ENCODE data around the gene LEPR.

DNA sequence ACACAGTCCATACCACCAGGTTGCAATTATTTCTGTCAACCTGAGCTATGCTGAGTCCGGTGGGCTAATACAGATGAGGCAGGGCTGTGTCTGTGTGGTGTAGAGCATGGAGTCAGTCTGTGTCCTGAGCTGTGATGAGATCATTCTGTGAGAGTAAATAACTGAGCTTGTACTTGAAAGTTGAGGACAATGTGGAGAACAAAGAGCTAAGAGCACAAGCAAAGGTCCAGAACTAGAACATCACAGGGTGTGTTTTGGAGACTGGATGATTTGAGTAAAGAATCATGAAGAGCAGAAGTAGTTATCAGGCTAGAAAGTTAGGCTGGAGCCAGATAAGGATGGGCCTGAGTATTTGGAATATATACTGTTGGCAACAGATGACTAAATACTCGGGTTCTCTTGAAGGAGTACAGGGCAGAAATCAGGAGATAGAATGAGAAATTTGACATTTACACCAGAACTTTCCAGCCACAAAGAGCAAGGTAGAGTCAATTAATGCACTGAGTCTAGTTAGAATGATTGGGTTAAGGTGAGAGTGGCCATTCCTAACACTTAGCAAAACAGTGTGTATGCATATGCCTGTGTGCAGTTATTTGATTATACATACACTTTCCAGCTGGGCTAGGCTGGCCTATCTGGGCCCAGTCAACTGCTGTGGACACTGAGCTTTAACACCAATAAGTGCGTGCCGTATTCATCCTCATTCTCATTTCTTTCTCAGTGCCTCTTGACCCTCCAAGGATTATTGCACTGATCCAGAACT is 48.8 kb downstream of the LEPR start:
- TF ChIP-seq, protein P1, sequence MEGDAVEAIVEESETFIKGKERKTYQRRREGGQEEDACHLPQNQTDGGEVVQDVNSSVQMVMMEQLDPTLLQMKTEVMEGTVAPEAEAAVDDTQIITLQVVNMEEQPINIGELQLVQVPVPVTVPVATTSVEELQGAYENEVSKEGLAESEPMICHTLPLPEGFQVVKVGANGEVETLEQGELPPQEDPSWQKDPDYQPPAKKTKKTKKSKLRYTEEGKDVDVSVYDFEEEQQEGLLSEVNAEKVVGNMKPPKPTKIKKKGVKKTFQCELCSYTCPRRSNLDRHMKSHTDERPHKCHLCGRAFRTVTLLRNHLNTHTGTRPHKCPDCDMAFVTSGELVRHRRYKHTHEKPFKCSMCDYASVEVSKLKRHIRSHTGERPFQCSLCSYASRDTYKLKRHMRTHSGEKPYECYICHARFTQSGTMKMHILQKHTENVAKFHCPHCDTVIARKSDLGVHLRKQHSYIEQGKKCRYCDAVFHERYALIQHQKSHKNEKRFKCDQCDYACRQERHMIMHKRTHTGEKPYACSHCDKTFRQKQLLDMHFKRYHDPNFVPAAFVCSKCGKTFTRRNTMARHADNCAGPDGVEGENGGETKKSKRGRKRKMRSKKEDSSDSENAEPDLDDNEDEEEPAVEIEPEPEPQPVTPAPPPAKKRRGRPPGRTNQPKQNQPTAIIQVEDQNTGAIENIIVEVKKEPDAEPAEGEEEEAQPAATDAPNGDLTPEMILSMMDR (IDR thresholded peaks at IDR 0.05; ENCODE audit: low read depth, low read length): no peak
- TF ChIP-seq EZH2phosphoT487 (IDR thresholded peaks at IDR 0.05; ENCODE audit: low read depth): no peak
